Calu3 (cell line): ENCODE results near the gene SH2D4B. TPM values are rescaled to one million over a fixed set of nuclear protein-coding genes. Genes with fewer than 3 reads are reported as not detected.

Experiments used
- BruUV-seq: library from RNA; stranded (reverse); fragments of 400-500 nt; replicated peaks from 2 replicates; lab custom pipeline; 2021; lab: Mats Ljungman, UMichigan
- CTCF ChIA-PET: fragments of 300-600 bp; sonication (Branson Sonifier 250); formaldehyde crosslinking; loops from one replicate; lab custom pipeline; 2022; ENCODE audit warnings: antibody characterized with exemption; lab: Charles Lee
- DNase-seq: peaks from one replicate; pipeline ENCODE4 v3.0.0; 2022
- H3K27ac Mint-ChIP-seq: one replicate; pipeline ENCODE4 v1.8.0; 2022; ENCODE audit warnings: mixed read lengths; ENCODE audit not compliant: unreplicated experiment
- H3K27me3 Mint-ChIP-seq: one replicate; pipeline ENCODE4 v1.8.0; 2022; ENCODE audit warnings: mixed read lengths; ENCODE audit not compliant: unreplicated experiment
- H3K36me3 Mint-ChIP-seq: one replicate; pipeline ENCODE4 v1.8.0; 2022; ENCODE audit warnings: mild to moderate bottlenecking, moderate library complexity, mixed read lengths; ENCODE audit not compliant: insufficient read depth, unreplicated experiment
- H3K4me1 Mint-ChIP-seq: one replicate; pipeline ENCODE4 v1.8.0; 2022; ENCODE audit warnings: mild to moderate bottlenecking, low read depth, mixed read lengths; ENCODE audit not compliant: unreplicated experiment
- H3K4me3 Mint-ChIP-seq: one replicate; pipeline ENCODE4 v1.8.0; 2022; ENCODE audit warnings: mild to moderate bottlenecking, low read depth, moderate library complexity, mixed read lengths; ENCODE audit not compliant: unreplicated experiment
- H3K9me3 Mint-ChIP-seq: one replicate; pipeline ENCODE4 v1.8.0; 2022; ENCODE audit warnings: low read depth, mixed read lengths; ENCODE audit not compliant: unreplicated experiment
- CTCF ChIP-seq: fragments of 200-600 bp; IDR thresholded peaks from one replicate; pipeline ENCODE4 v1.8.0; 2022; ENCODE audit warnings: antibody characterized with exemption; ENCODE audit not compliant: unreplicated experiment
- intact Hi-C: fragments of 100-400 bp; cut with micrococcal nuclease; formaldehyde crosslinking; loops from one replicate; pipeline ENCODE4 v1.10.0; 2022; ENCODE audit not compliant: unreplicated experiment
- total RNA-seq: library from RNA; stranded (reverse); gene quantifications from 2 replicates; pipeline ENCODE4 v1.2.3, GENCODE V29; 2022

SH2D4B gene
- total RNA-seq, 1 experiment from 2014 or later = not detected

GRCh38 chr10:80537086-80537735 is 491 bp upstream of the SH2D4B start:
- Mint-ChIP-seq H3K27ac (no peak overlapping the region), H3K36me3 (peaks cover 12% of the 10 kb centered on the region), H3K27me3 (peaks cover 26% of the 10 kb centered on the region), H3K4me3 (peak overlapping the region; percentile 88), H3K4me1 (peaks cover 21% of the 10 kb centered on the region), H3K9me3 (no peaks in the 10 kb centered on the region)
- CTCF ChIA-PET = interaction anchor here (0.9 kb wide), 1 partner anchor 32 kb away, joined by 3 read pairs; no protein-coding TSS in a partner anchor
- no peak for DNase-seq
- intact Hi-C loops = loop anchor here (10.0 kb wide), 1 partner anchor 272 kb away; no protein-coding TSS in a partner anchor
- no TSS peak for BruUV-seq
- no peak for TF ChIP-seq CTCF

- intact Hi-C loops = loop anchor here (10.0 kb wide), 1 partner anchor 274 kb away; no protein-coding TSS in a partner anchor
- no peak for DNase-seq
- Mint-ChIP-seq H3K27ac (no peak overlapping the region), H3K9me3 (no peaks in the 10 kb centered on the region), H3K4me1 (peaks cover 21% of the 10 kb centered on the region), H3K36me3 (peaks cover 12% of the 10 kb centered on the region), H3K4me3 (no peak overlapping the region), H3K27me3 (peaks cover 30% of the 10 kb centered on the region)
- CTCF ChIA-PET = no interaction called here
- no TSS peak for BruUV-seq
- no peak for TF ChIP-seq CTCF
Observed at GRCh38 chr10:80538481-80539185, 931 bp downstream of the SH2D4B start.

GRCh38 chr10:80539421-80540031 is 1.8 kb downstream of the SH2D4B start:
- H3K36me3 Mint-ChIP-seq = peaks cover 12% of the 10 kb centered on the region
- no peak for TF ChIP-seq CTCF
- CTCF ChIA-PET = no interaction called here
- no peak for DNase-seq
- H3K4me1 Mint-ChIP-seq = peaks cover 21% of the 10 kb centered on the region
- no TSS peak for BruUV-seq
- no peaks in the 10 kb centered on the region for H3K9me3 Mint-ChIP-seq
- H3K4me3 Mint-ChIP-seq = no peak overlapping the region
- intact Hi-C loops = loop anchor here (10.0 kb wide), 1 partner anchor 275 kb away; no protein-coding TSS in a partner anchor
- no peak overlapping the region for H3K27ac Mint-ChIP-seq
- H3K27me3 Mint-ChIP-seq = peaks cover 34% of the 10 kb centered on the region

GRCh38 chr10:80540136-80540535 is 2.4 kb downstream of the SH2D4B start:
- Mint-ChIP-seq H3K4me3 (no peak overlapping the region), H3K36me3 (peaks cover 12% of the 10 kb centered on the region), H3K27ac (no peak overlapping the region), H3K27me3 (peaks cover 41% of the 10 kb centered on the region), H3K9me3 (no peaks in the 10 kb centered on the region), H3K4me1 (peaks cover 21% of the 10 kb centered on the region)
- TF ChIP-seq CTCF = no peak
- intact Hi-C loops = no loop called here
- CTCF ChIA-PET = no interaction called here
- DNase-seq = no peak
- BruUV-seq = no TSS peak
